Stimulated activated CD4-positive, alpha-beta T cell treated with anti-CD3 and anti-CD28 coated beads, Interleukin-4, amount 100 ng/mL, for 48 hours (primary cell): ENCODE measurements around the gene IL21R.

Source experiments
- DNase-seq, 2 donors: peaks; one replicate each; pipeline ENCODE4 v3.0.0-alpha.2; 2020; ENCODE audit warnings: low read depth in 2 of 2

The IL21R gene

GRCh38 chr16:27462846-27463682 is 61.1 kb downstream of the IL21R start:
- DNase-seq: no peak

GRCh38 chr16:27463741-27464591 is 62.0 kb downstream of the IL21R start:
- DNase-seq: no peak

GRCh38 chr16:27464626-27465482 is 62.9 kb downstream of the IL21R start:
- DNase-seq: no peak

- no peak for DNase-seq
Observed at GRCh38 chr16:27465483-27465879, 63.5 kb downstream of the IL21R start.

GRCh38 chr16:27468941-27469531 is 67.1 kb downstream of the IL21R start:
- no peak for DNase-seq

GRCh38 chr16:27470567-27471431 is 68.8 kb downstream of the IL21R start:
- DNase-seq: no peak

- no peak for DNase-seq
Observed at GRCh38 chr16:27471661-27472060, 69.7 kb downstream of the IL21R start.

- no peak for DNase-seq
Observed at GRCh38 chr16:27472091-27473020, 70.4 kb downstream of the IL21R start.

- no peak for DNase-seq
Observed at GRCh38 chr16:27473101-27473900, 71.3 kb downstream of the IL21R start.

- no peak for DNase-seq
Observed at GRCh38 chr16:27474041-27474440, 72.1 kb downstream of the IL21R start.

- no peak for DNase-seq
Observed at GRCh38 chr16:27474921-27475320, 72.9 kb downstream of the IL21R start.

GRCh38 chr16:27475561-27475960 is 73.6 kb downstream of the IL21R start:
- no peak for DNase-seq

- DNase-seq: no peak
Observed at GRCh38 chr16:27476240-27476639, 74.3 kb downstream of the IL21R start.

GRCh38 chr16:27480761-27481160 is 78.8 kb downstream of the IL21R start:
- no peak for DNase-seq

- no peak for DNase-seq
Observed at GRCh38 chr16:27481282-27481934, 79.4 kb downstream of the IL21R start.

GRCh38 chr16:27482397-27483087 is 80.6 kb downstream of the IL21R start:
- no peak for DNase-seq

- DNase-seq: no peak
Observed at GRCh38 chr16:27483088-27483437, 81.1 kb downstream of the IL21R start.

- DNase-seq: no peak
Observed at GRCh38 chr16:27483624-27484023, 81.7 kb downstream of the IL21R start.
